C4-2B (cell line): ENCODE results near the gene LMF1.

ENCODE experiments used
- CTCF ChIP-seq: fragments of 450-650 bp; conservative IDR thresholded peaks from 2 replicates; pipeline ENCODE4 v1.5.1; 2017; ENCODE audit warnings: mild to moderate bottlenecking
- ZFX ChIP-seq: fragments of 450-650 bp; IDR thresholded peaks from 2 replicates; pipeline ENCODE4 v1.6.1; 2017

- TF ChIP-seq CTCF (no peak; the same call in 1 of the 2 replicates), ZFX (no peak)
Measured at GRCh38 chr16:878072-878784, 92.6 kb downstream of the LMF1 start.
